ENCODE measurements around the gene RPS15.
A peak's percentile ranks its signal among the peaks of the same experiment; 100 is the strongest.

Gene RPS15

GRCh38 chr19:1455002-1455335, 16.8 kb downstream of the RPS15 start:
- no peak for DNase-seq

GRCh38 chr19:1455336-1456120, 17.3 kb downstream of the RPS15 start:
- peak; percentile 13 for DNase-seq

- no peak for DNase-seq
Observed at GRCh38 chr19:1456121-1456900, 18.1 kb downstream of the RPS15 start.

- DNase-seq, result no peak
Observed at GRCh38 chr19:1457031-1457739, 19.0 kb downstream of the RPS15 start.

GRCh38 chr19:1457892-1458291, 19.7 kb downstream of the RPS15 start:
- no peak for DNase-seq

- no peak for DNase-seq
Observed at GRCh38 chr19:1459479-1459878, 21.3 kb downstream of the RPS15 start.

- no peak for DNase-seq
Observed at GRCh38 chr19:1460033-1460995, 22.1 kb downstream of the RPS15 start.

GRCh38 chr19:1461862-1462261, 23.7 kb downstream of the RPS15 start:
- no peak for DNase-seq

GRCh38 chr19:1465191-1466016, 27.2 kb downstream of the RPS15 start:
- no peak for DNase-seq

GRCh38 chr19:1466018-1466460, 27.8 kb downstream of the RPS15 start:
- DNase-seq, result no peak

GRCh38 chr19:1466461-1467214, 28.4 kb downstream of the RPS15 start:
- DNase-seq, result no peak

- DNase-seq, result no peak
Observed at GRCh38 chr19:1467215-1467489, 29.0 kb downstream of the RPS15 start.

GRCh38 chr19:1467490-1468273, 29.5 kb downstream of the RPS15 start:
- DNase-seq, result no peak

GRCh38 chr19:1468274-1468820, 30.2 kb downstream of the RPS15 start:
- no peak for DNase-seq

GRCh38 chr19:1468821-1469254, 30.6 kb downstream of the RPS15 start:
- DNase-seq, result no peak

- no peak for DNase-seq
Observed at GRCh38 chr19:1469255-1470054, 31.3 kb downstream of the RPS15 start.

- DNase-seq, result no peak
Observed at GRCh38 chr19:1470055-1470304, 31.8 kb downstream of the RPS15 start.

- peak; percentile 79 for DNase-seq
Observed at GRCh38 chr19:1470305-1471009, 32.3 kb downstream of the RPS15 start.
